Measurements from ENCODE around the gene BCAS1.

DNA sequence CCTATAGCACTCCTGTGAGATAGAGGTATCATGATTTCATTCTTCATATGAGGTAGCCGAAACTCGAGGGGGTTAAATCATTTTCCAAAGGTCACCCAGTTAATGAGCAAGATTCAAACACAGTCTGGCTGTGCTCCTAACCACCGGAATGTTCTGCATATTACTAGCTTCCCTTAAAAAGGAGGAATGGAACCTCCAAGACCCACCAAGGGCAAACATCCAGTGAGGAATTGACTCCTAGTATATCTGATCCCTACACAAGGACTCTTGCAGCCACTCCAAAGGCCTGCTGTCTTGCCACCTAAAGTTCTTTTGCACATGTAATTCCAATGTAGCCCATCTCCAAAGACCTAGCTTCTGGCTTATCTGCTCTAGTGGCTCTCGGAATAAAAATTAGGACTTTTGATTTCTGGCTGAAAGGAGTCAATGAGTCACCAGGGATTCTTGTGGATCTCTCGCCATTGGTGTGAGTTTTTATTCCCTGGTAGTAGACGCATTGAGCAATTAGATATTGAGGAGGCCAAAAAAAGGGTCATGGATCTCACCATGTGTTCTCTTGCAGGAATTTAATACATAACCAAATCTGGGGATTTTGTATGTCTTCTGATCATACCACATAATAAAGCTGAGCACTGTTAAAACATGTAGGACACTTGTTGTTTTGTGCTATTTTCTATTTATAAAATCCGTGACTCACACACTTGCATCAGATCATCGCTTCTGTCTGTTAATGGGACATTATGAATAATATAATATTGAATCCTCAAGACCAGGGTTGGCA, 9.1 kb downstream of the BCAS1 start:
- no peak for TF ChIP-seq CTCF (conservative IDR thresholded peaks at IDR 0.05 in 1 of 2, IDR thresholded peaks at IDR 0.05 in 1 of 2; ENCODE audit: extremely low read depth in 1 of 2, insufficient read depth in 1 of 2, low read depth in 1 of 2, low read length in 2 of 2)
- no peak for TF ChIP-seq EZH2 (IDR thresholded peaks at IDR 0.05; ENCODE audit: borderline replicate concordance, low read length)
